Breast epithelium (tissue), 3 donors: ENCODE results near the gene MUC20.
"Not testable (repeated sequence)": the region's sequence is repeated elsewhere in the genome, so short reads cannot be mapped to it uniquely, and the experiment has no call there.

Experiments used
- CTCF ChIP-seq, 3 donors: fragments of 450-650 bp; IDR thresholded peaks; one replicate each; pipeline ENCODE4 v1.5.1; 2016 to 2017; ENCODE audit warnings: antibody characterized with exemption in 3 of 3, mild to moderate bottlenecking in 3 of 3, moderate library complexity in 3 of 3
- POLR2A ChIP-seq: fragments of 450-650 bp; IDR thresholded peaks from one replicate; pipeline ENCODE4 v1.6.1; 2016; ENCODE audit warnings: antibody characterized with exemption, mild to moderate bottlenecking, moderate library complexity
- POLR2AphosphoS5 ChIP-seq, 3 donors: sonication (generic); formaldehyde crosslinking; IDR thresholded peaks; one replicate each; pipeline ENCODE4 v1.6.1; 2017; ENCODE audit warnings: antibody characterized with exemption in 3 of 3

- TF ChIP-seq POLR2A; POLR2AphosphoS5 (IDR thresholded peaks at IDR 0.05); CTCF (IDR thresholded peaks at IDR 0.05): not testable (repeated sequence)
Measured at GRCh38 chr3:195687209-195687760, 33.5 kb upstream of the MUC20 start.
